PC-9 (cell line): ENCODE results near the gene IBA57. TPM values are rescaled to one million over a fixed set of nuclear protein-coding genes. Genes with fewer than 3 reads are reported as not detected.

Source experiments
- BruUV-seq: library from RNA; stranded (reverse); fragments of 400-500 nt; replicated peaks from 2 replicates; lab custom pipeline; 2021; lab: Mats Ljungman, UMichigan
- CTCF ChIA-PET: fragments of 300-600 bp; sonication (Branson Sonifier 250); formaldehyde crosslinking; loops from one replicate; lab custom pipeline; 2022; ENCODE audit warnings: antibody characterized with exemption; lab: Charles Lee
- POLR2A ChIA-PET: fragments of 300-600 bp; sonication (Branson Sonifier 250); formaldehyde crosslinking; loops from one replicate; lab custom pipeline; 2022; ENCODE audit warnings: antibody characterized with exemption; ENCODE audit not compliant: unreplicated experiment; lab: Charles Lee
- DNase-seq, 2 experiments: peaks; one replicate each; pipeline versions ENCODE4 v3.0.0 to v3.0.0-alpha.2; 2015 to 2022; ENCODE audit warnings: mixed read lengths in 1 of 2
- H2AFZ ChIP-seq: fragments of 200-600 bp; sonication (generic); 2 replicates; pipeline ENCODE4 v1.8.1; 2017; ENCODE audit warnings: antibody characterized with exemption
- H3F3A ChIP-seq: fragments of 200-600 bp; sonication (generic); 2 replicates; pipeline ENCODE4 v1.8.1; 2017; ENCODE audit warnings: antibody characterized with exemption, mild to moderate bottlenecking, low read depth; ENCODE audit not compliant: insufficient read depth
- H3K27ac ChIP-seq: fragments of 200-600 bp; sonication (generic); 2 replicates; pipeline ENCODE4 v1.6.1; 2016; ENCODE audit warnings: mixed run types
- H3K27me3 ChIP-seq: fragments of 200-600 bp; sonication (generic); 2 replicates; pipeline ENCODE4 v1.6.1; 2016; ENCODE audit warnings: low read depth, mixed run types; ENCODE audit not compliant: insufficient read depth
- H3K36me3 ChIP-seq: fragments of 200-600 bp; sonication (generic); 2 replicates; pipeline ENCODE4 v1.6.1; 2016; ENCODE audit warnings: low read depth, mixed run types
- H3K4me1 ChIP-seq: fragments of 200-600 bp; sonication (generic); replicated peaks from 2 replicates; pipeline ENCODE4 v1.6.1; 2016; ENCODE audit warnings: mixed run types; ENCODE audit not compliant: insufficient read depth
- H3K4me2 ChIP-seq: fragments of 200-600 bp; sonication (generic); 2 replicates; pipeline ENCODE4 v1.6.1; 2017; ENCODE audit warnings: mixed run types
- H3K4me3 ChIP-seq: fragments of 200-600 bp; sonication (generic); 2 replicates; pipeline ENCODE4 v1.6.1; 2016; ENCODE audit warnings: mixed run types
- H3K79me2 ChIP-seq: fragments of 200-600 bp; sonication (generic); 2 replicates; pipeline ENCODE4 v1.6.1; 2017; ENCODE audit warnings: low read depth, mixed run types
- H3K9me2 ChIP-seq: fragments of 200-600 bp; sonication (generic); 2 replicates; pipeline ENCODE4 v1.8.1; 2017; ENCODE audit warnings: mild to moderate bottlenecking; ENCODE audit not compliant: insufficient read depth
- H3K9me3 ChIP-seq: fragments of 200-600 bp; sonication (generic); 2 replicates; pipeline ENCODE4 v1.8.1; 2016; ENCODE audit warnings: low read depth; ENCODE audit not compliant: insufficient read depth
- H4K20me1 ChIP-seq: fragments of 200-600 bp; sonication (generic); 2 replicates; pipeline ENCODE4 v1.8.1; 2017; ENCODE audit not compliant: insufficient read depth
- EZH2 ChIP-seq: fragments of 200-600 bp; sonication (generic); IDR thresholded peaks from 2 replicates; pipeline ENCODE4 v1.8.0; 2017; ENCODE audit warnings: antibody characterized with exemption, low read depth
- intact Hi-C: fragments of 100-400 bp; cut with micrococcal nuclease; formaldehyde crosslinking; loops from one replicate; pipeline ENCODE4 v1.10.0; 2022; ENCODE audit not compliant: unreplicated experiment
- total RNA-seq: library from RNA; stranded (reverse); gene quantifications from 2 replicates; pipeline ENCODE4 v1.2.3, GENCODE V29; 2021
- TF ChIP-seq, protein P1 (sequence below): fragments of 200-600 bp; sonication (generic); conservative IDR thresholded peaks from 2 replicates; pipeline ENCODE4 v1.6.1; 2017; ENCODE audit warnings: mixed run types, antibody characterized with exemption, mild to moderate bottlenecking, moderate library complexity

The IBA57 gene
- total RNA-seq, 1 experiment from 2014 or later: 7.8 TPM

- Histone ChIP-seq H3K4me2 (no peak overlapping the region), H3K36me3 (no peaks in the 10 kb centered on the region), H3K27me3 (no peaks in the 10 kb centered on the region), H4K20me1 (no peaks in the 10 kb centered on the region), H3K27ac (no peak overlapping the region), H3K4me3 (no peak overlapping the region), H3K9me3 (no peaks in the 10 kb centered on the region), H3K9me2 (no peaks in the 10 kb centered on the region), H3K4me1 (no peaks in the 10 kb centered on the region), H2AFZ (no peak overlapping the region), H3K79me2 (no peaks in the 10 kb centered on the region), H3F3A (peaks cover 12% of the 10 kb centered on the region; the same call in 1 of the 2 replicates)
- ChIA-PET CTCF (no interaction called here), POLR2A (no interaction called here)
- no peak for DNase-seq
- intact Hi-C loops: no loop called here
- no TSS peak for BruUV-seq
- TF ChIP-seq EZH2: no peak
- TF ChIP-seq, protein P1, sequence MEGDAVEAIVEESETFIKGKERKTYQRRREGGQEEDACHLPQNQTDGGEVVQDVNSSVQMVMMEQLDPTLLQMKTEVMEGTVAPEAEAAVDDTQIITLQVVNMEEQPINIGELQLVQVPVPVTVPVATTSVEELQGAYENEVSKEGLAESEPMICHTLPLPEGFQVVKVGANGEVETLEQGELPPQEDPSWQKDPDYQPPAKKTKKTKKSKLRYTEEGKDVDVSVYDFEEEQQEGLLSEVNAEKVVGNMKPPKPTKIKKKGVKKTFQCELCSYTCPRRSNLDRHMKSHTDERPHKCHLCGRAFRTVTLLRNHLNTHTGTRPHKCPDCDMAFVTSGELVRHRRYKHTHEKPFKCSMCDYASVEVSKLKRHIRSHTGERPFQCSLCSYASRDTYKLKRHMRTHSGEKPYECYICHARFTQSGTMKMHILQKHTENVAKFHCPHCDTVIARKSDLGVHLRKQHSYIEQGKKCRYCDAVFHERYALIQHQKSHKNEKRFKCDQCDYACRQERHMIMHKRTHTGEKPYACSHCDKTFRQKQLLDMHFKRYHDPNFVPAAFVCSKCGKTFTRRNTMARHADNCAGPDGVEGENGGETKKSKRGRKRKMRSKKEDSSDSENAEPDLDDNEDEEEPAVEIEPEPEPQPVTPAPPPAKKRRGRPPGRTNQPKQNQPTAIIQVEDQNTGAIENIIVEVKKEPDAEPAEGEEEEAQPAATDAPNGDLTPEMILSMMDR: no peak
Observed at GRCh38 chr1:228178737-228179684, 13.4 kb downstream of the IBA57 start.

- no TSS peak for BruUV-seq
- H2AFZ ChIP-seq: no peak overlapping the region
- no peaks in the 10 kb centered on the region for H3K9me3 ChIP-seq
- POLR2A ChIA-PET: no interaction called here
- intact Hi-C loops: no loop called here
- no peaks in the 10 kb centered on the region for H3K9me2 ChIP-seq
- peaks cover 7% of the 10 kb centered on the region; the same call in 1 of the 2 replicates for H3F3A ChIP-seq
- no peaks in the 10 kb centered on the region for H4K20me1 ChIP-seq
- no peaks in the 10 kb centered on the region for H3K4me1 ChIP-seq
- no peak overlapping the region for H3K27ac ChIP-seq
- no peaks in the 10 kb centered on the region for H3K79me2 ChIP-seq
- H3K4me2 ChIP-seq: no peak overlapping the region
- CTCF ChIA-PET: interaction anchor here (0.6 to 0.8 kb wide), 3 partner anchors 14 to 24 kb away, joined by 3 to 5 read pairs (median 3); no protein-coding TSS in a partner anchor
- no peaks in the 10 kb centered on the region for H3K36me3 ChIP-seq
- DNase-seq: no peak
- TF ChIP-seq, protein P1: peak; percentile 45; the same call in 1 of the 2 replicates
- TF ChIP-seq EZH2: no peak
- no peaks in the 10 kb centered on the region for H3K27me3 ChIP-seq
- H3K4me3 ChIP-seq: no peak overlapping the region
Observed at GRCh38 chr1:228180271-228180958, 14.8 kb downstream of the IBA57 start.

DNA sequence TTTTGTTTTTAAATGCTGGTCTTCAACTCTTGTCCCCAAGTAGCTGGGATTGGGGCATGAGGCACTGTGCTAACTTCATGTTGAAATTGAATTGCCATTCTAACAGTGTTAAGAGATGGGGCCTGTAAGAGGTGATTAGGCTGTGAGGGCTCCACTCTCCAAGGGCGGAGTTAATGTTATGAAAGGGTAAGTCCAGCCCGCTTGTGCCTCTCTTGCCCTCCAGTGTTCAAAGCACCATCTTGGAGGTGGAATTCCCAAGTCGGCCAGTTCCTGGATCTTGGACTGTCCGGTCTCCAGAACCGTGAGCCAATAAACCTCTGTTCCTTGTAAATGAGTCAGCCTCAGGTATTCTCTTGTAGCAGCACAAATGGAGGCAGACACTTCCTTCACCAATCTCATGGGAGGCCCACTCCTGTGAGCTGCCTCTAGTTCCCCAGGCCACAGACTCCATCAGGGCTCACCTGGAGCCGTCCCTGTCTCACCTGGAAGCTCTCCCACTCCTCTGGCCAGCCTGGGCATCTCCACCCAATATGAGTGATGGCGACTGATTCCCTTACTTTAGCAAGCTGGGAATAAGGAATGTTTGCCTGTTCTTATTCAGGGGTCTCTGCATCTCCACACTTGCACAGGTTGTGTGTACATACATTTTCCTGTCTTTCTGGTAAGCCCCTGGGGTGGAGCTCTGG lies 15.5 kb downstream of the IBA57 start:
- Histone ChIP-seq H2AFZ (no peak overlapping the region), H3K27ac (no peak overlapping the region), H3K4me3 (no peak overlapping the region), H3K27me3 (no peaks in the 10 kb centered on the region), H3K4me2 (no peak overlapping the region), H3K79me2 (no peaks in the 10 kb centered on the region), H3K36me3 (no peaks in the 10 kb centered on the region), H4K20me1 (no peaks in the 10 kb centered on the region), H3K9me2 (no peaks in the 10 kb centered on the region), H3K9me3 (no peaks in the 10 kb centered on the region), H3F3A (peaks cover 7% of the 10 kb centered on the region; the same call in 1 of the 2 replicates), H3K4me1 (no peaks in the 10 kb centered on the region)
- intact Hi-C loops: no loop called here
- ChIA-PET CTCF (interaction anchor here (0.6 to 0.8 kb wide), 2 partner anchors 15 to 24 kb away, joined by 3 read pairs; no protein-coding TSS in a partner anchor), POLR2A (interaction anchor here (0.5 kb wide), 1 partner anchor 229 kb away, joined by 13 read pairs; no protein-coding TSS in a partner anchor)
- TF ChIP-seq, protein P1: no peak
- TF ChIP-seq EZH2: no peak
- no TSS peak for BruUV-seq
- DNase-seq: no peak
